Stimulated activated effector memory CD8-positive, alpha-beta T cell treated with anti-CD3 and anti-CD28 coated beads, Interleukin-12 subunit alpha, Interleukin-12 subunit beta, amount 100 ng/mL, for 72 hours (primary cell): Measurements from ENCODE around the gene ACTR1B.
"Not testable (repeated sequence)": the region's sequence is repeated elsewhere in the genome, so short reads cannot be mapped to it uniquely, and the experiment has no call there.

Experiments used
- ATAC-seq: fragments of 150-1000 bp; cut with Tn5 transposase; 2 replicates; pipeline ENCODE4 v1.10.0; 2021
- DNase-seq, 2 donors: peaks; one replicate each; pipeline ENCODE4 v3.0.0; 2021 to 2022; ENCODE audit warnings: low spot score in 2 of 2
- H3K27ac Mint-ChIP-seq: one replicate; pipeline ENCODE4 v1.8.0; 2022; ENCODE audit warnings: mild to moderate bottlenecking, mixed read lengths
- H3K36me3 Mint-ChIP-seq: one replicate; pipeline ENCODE4 v1.8.0; 2022; ENCODE audit warnings: mild to moderate bottlenecking, mixed read lengths
- H3K4me1 Mint-ChIP-seq: one replicate; pipeline ENCODE4 v1.8.0; 2022; ENCODE audit warnings: mixed read lengths
- H3K4me3 Mint-ChIP-seq: one replicate; pipeline ENCODE4 v1.8.0; 2022; ENCODE audit warnings: mild to moderate bottlenecking, mixed read lengths
- H3K9me3 Mint-ChIP-seq: one replicate; pipeline ENCODE4 v1.8.0; 2022; ENCODE audit warnings: mixed read lengths

The ACTR1B gene

DNA sequence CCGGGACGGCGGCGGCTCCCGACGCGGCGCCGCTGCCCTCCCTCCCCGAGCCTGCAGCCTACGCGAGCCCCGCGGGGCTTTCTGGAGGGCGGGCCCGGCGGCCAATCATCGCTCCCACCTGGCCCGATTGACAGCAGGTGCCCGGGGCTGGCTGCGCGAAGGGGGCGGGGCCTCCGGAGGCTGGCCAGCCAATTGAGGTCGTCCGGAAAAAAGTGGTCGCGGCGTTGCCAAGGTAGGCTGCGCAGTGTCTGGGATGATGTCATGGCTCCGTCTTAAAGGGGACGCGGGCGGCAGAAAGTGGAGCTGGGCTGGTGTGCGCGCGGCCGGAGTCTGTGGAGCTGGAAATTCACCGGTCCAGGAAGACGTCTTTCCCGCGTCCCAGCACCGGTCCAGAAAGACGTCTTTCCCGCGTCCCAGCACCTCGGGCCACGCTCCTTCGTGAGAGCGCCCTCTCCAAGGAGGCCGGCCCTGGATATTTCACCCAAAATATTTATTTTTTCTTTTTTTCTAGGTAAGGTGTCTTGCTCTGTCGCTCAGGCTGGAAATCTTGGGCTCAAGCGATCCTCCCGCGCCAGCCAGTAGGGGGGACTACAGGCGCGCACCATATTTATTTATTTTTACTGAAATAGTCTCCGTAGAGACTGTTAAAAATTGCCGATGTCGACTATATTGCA lies at the start of gene ACTR1B:
Gene ACTR1B, minus strand, starts transcription at position 83 of the 674 bp plus-strand sequence. CDS start 154 bp downstream, outside the sequence.
- Mint-ChIP-seq H3K9me3 (no peaks in the 10 kb centered on the region), H3K36me3 (peaks cover 58% of the 10 kb centered on the region), H3K4me1 (peaks cover 34% of the 10 kb centered on the region), H3K4me3 (peak within 1 kb of the TSS; percentile 92), H3K27ac (peak within 1 kb of the TSS; percentile 97)
- DNase-seq, result peak; percentile 91 to 98
- ATAC-seq, result peak; percentile 84

DNA sequence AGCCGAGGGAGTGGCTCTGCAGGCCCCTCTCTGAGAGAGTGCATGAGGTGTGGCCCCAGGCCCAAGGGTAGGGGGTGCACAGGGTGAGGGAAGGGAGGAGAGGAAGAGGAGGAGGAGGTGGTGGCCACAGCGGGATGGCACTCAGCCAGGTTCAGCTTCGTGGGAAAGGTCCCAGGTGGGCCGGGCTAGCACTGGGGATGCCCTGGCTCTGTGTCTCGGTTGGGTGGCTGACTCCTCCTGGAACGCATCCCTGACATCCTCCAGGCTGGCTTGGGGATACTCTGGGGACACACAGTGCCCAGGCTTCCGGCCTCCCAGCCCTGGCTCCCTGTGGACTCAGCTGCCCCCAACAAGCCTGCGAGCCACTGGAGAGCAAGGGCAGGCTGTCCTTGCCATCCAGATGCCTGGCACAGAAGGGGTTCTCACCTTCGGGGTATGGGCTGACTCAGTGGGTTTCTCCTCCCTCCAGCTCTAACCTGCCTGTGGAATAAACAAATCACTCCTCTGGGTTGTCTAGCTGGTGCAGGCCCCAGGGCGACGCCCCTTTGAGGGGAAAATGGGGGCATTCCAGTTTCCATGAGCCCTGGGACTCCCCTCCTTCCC lies 49.0 kb upstream of the ACTR1B start:
- H3K4me3 Mint-ChIP-seq, result peak overlapping the region; percentile 93
- H3K36me3 Mint-ChIP-seq, result peaks cover 46% of the 10 kb centered on the region
- peaks cover 81% of the 10 kb centered on the region for H3K4me1 Mint-ChIP-seq
- peak overlapping the region; percentile 99 for H3K27ac Mint-ChIP-seq
- peak; percentile 26 to 63 for DNase-seq
- peak; percentile 47 for ATAC-seq
- no peaks in the 10 kb centered on the region for H3K9me3 Mint-ChIP-seq

DNA sequence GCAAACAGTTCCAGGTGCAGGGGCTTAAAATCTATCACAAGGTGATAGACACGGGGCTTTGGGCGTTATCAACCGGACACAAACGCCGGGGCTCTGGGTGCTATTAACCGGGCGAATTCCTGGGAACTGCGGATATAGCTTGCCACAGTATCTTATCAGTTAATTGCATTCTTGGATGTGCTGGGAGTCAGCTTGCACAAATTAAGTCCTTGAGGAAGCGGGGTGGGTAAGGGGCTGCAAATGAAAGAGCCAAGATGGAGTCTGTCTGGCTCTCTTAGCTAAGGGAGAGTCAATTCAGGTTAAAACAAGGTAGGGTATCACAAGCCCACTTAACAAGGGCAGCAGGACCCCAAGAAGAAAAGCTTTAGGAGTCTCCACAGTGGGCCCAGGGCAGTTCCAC lies 48.3 kb upstream of the ACTR1B start:
- H3K4me1 Mint-ChIP-seq, result peaks cover 75% of the 10 kb centered on the region
- H3K36me3 Mint-ChIP-seq, result peaks cover 40% of the 10 kb centered on the region
- DNase-seq, H3K9me3 Mint-ChIP-seq, ATAC-seq: not testable (repeated sequence)
- peak overlapping the region; percentile 93 for H3K4me3 Mint-ChIP-seq
- peak overlapping the region; percentile 99 for H3K27ac Mint-ChIP-seq

DNA sequence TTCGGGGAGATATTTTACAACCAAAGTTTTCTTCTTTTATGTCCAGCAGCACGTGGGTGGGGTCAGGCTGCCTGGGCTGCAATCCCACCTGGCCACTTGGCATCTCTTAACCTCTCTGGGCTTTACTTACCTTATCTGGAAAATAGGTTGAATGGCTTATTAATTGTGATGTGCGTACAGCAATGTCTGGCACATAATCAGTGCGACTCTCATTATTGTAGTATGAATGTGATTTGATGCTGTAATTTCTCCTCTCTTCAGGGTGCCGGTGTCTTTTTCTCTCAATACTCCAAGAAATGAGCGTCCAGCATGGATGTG lies 47.5 kb upstream of the ACTR1B start:
- peaks cover 66% of the 10 kb centered on the region for H3K4me1 Mint-ChIP-seq
- H3K4me3 Mint-ChIP-seq, result peak overlapping the region; percentile 93
- peaks cover 31% of the 10 kb centered on the region for H3K36me3 Mint-ChIP-seq
- DNase-seq, result no peak
- no peak for ATAC-seq
- peak overlapping the region; percentile 99 for H3K27ac Mint-ChIP-seq
- no peaks in the 10 kb centered on the region for H3K9me3 Mint-ChIP-seq

DNA sequence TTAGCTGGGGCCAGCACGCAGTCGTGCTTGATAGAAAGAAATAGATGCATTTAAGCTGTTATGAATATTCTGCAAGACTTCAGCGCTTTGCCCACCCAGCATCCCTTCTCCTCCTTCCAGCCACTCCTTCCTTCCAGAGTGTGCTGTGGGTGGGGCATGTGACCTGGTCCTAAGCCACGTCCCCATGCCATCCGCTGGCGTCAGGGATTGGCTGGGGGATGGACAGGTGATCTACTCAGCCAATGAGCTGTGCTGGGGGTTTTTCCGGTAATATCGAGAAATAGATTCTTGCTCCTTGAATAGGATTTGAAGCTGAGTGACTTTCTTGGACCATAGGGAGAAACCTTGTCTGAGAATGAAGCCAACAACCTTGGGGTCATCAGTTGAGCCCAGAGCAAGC lies 44.8 kb upstream of the ACTR1B start:
- H3K4me3 Mint-ChIP-seq, result no peak overlapping the region
- H3K4me1 Mint-ChIP-seq, result peaks cover 39% of the 10 kb centered on the region
- no peak overlapping the region for H3K27ac Mint-ChIP-seq
- no peaks in the 10 kb centered on the region for H3K9me3 Mint-ChIP-seq
- peaks cover 4% of the 10 kb centered on the region for H3K36me3 Mint-ChIP-seq
- ATAC-seq (no peak), DNase-seq (no peak)

DNA sequence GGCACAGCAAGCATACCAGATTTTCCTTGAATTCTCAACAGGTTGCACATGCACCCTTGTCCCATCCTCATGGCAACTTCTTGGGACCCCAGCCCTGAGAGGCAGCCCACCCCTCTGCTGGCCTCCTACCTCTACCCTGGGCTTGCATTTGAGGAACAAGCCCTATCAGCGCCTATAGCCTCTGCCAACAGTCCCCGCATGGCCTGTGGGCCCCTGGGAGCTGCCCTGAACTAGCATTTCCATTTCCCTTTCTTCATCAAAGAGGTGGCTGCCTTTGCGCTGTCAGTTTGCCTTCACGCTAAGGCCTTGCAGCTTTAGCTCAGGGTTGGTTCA lies 44.2 kb upstream of the ACTR1B start:
- no peak for DNase-seq
- no peak for ATAC-seq
- Mint-ChIP-seq H3K4me3 (no peak overlapping the region), H3K4me1 (peaks cover 33% of the 10 kb centered on the region), H3K36me3 (no peaks in the 10 kb centered on the region), H3K9me3 (no peaks in the 10 kb centered on the region), H3K27ac (no peak overlapping the region)

DNA sequence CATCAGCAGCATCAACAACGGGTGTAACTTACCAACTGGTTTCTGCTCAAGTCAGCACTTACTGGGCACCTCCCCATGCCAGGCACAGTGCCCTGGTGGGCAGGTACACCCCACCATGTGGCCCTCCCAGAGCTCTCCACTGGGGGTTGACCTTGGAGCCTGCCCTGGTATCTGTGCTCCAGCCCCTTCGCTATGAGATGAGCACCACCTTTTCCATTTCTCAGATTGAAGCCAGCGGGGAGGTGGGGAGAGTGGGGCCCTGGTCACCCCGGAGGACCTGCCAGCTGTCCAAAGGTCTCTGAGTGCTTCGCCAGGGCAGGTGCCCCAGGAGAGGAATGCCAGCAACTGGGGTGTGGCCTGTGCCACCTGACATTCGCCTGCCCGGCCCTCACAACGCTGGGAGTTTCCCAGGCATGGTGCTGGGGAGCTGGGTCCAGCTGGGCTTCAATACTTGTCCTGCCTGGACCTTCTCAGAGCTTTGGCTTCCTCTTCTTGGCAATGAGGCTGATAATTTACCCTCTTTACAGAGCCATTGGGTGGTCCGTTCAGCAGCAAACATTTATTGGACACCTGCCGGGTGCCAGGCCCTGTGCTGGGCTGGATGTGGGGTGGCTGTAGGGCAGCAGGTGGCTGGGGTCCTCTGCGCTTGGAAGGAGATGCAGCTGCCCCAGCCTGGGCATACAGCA lies 43.7 kb upstream of the ACTR1B start:
- Mint-ChIP-seq H3K4me1 (peaks cover 28% of the 10 kb centered on the region), H3K4me3 (no peak overlapping the region), H3K27ac (no peak overlapping the region), H3K9me3 (no peaks in the 10 kb centered on the region), H3K36me3 (no peaks in the 10 kb centered on the region)
- DNase-seq, result no peak
- no peak for ATAC-seq

DNA sequence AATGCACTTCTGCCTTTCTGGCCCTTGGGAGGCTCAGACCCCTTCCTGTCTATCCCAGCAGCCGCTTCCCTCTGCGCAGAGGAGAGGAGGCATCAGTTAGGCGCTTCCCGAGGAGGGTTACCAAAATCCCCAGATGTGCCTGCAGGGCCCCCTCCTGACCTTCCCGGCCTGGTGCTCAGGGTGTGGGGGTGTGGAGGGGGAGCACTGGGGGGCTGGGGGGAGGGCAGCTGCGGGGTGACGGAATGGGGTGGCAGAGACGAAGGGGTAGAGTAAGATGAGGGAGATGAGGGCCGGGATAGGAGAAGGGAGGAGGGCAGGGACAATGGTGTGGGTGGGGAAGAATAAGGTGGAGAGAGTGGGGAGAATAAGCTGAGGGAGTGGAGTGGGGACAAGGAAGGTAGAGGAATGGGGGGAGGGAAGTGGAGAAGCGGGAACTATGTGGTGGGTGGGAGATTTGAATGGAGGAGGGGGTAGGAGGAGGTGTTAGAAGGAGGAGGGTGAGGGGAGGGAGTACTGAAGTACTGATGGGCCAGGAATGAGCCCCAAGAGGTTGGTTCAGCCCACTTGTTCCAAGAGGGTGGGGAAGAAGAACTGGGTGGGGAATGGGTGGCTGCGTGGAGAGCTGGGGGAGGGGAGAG lies 43.0 kb upstream of the ACTR1B start:
- Mint-ChIP-seq H3K36me3 (no peaks in the 10 kb centered on the region), H3K27ac (no peak overlapping the region), H3K4me3 (no peak overlapping the region), H3K4me1 (peaks cover 21% of the 10 kb centered on the region), H3K9me3 (no peaks in the 10 kb centered on the region)
- DNase-seq, result no peak
- no peak for ATAC-seq

DNA sequence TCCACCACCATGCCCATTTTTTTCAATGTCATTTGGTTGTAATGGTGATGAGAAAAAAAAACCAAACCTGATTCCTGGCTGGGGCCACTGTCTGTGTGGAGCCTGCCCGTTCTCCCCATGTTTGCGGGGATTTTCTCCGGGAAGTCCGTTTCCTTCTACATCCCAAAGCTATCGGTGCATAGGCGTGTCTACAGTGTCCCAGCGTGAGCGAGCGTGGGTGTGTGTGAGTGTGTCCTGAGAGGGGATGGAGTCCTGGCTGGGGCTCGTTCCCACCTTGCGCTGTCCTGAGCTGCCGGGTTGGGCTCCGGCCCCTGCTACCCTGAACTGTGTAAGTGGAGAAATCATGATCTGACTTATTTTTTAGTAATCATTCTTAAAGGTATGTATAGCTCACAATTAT lies 42.3 kb upstream of the ACTR1B start:
- DNase-seq, result no peak
- H3K4me1 Mint-ChIP-seq, result peaks cover 14% of the 10 kb centered on the region
- no peaks in the 10 kb centered on the region for H3K9me3 Mint-ChIP-seq
- no peak for ATAC-seq
- no peak overlapping the region for H3K4me3 Mint-ChIP-seq
- no peak overlapping the region for H3K27ac Mint-ChIP-seq
- no peaks in the 10 kb centered on the region for H3K36me3 Mint-ChIP-seq

DNA sequence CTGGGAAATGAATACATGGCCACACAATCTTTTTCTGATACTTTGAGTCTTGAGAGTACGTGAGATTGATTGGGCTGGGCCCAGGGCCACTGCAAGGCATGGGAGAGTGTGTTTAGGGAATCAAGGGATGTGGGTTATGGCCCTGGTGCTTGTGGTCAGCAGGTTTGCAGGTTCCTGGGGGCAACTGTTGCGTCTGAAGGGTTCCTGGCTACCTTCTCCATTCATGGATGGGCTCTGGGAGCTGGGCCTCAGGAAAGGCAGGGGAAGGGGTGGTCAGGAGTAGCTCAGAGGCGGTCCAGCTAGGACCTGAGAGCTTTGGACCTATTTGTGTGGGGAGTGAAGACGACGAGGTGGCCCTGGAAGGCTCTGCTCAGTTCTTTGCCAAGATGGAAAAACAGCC lies 41.1 kb upstream of the ACTR1B start:
- H3K4me1 Mint-ChIP-seq, result peaks cover 11% of the 10 kb centered on the region
- ATAC-seq (no peak), DNase-seq (no peak)
- H3K27ac Mint-ChIP-seq, result no peak overlapping the region
- no peaks in the 10 kb centered on the region for H3K9me3 Mint-ChIP-seq
- no peak overlapping the region for H3K4me3 Mint-ChIP-seq
- no peaks in the 10 kb centered on the region for H3K36me3 Mint-ChIP-seq

DNA sequence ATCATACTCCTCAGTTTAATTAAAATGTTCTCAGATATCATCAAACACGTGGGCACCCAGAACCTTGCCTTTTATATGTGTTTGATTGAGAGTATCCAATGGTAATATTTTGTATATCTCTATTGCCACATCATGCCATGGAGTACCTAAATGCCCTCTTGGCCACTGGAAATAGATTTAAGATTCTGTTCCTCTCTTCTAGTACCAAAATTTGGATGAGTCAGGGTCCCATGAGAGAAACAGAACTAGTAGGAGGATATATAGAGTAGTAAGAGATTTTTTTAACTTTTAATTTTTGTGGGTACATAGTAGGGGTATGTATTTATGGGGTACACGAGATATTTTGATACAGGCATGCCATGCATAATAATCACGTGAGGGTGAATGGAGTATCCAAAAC lies 39.9 kb upstream of the ACTR1B start:
- H3K36me3 Mint-ChIP-seq, result no peaks in the 10 kb centered on the region
- no peak overlapping the region for H3K4me3 Mint-ChIP-seq
- no peaks in the 10 kb centered on the region for H3K9me3 Mint-ChIP-seq
- H3K4me1 Mint-ChIP-seq, result peaks cover 9% of the 10 kb centered on the region
- DNase-seq (no peak), ATAC-seq (no peak)
- H3K27ac Mint-ChIP-seq, result no peak overlapping the region

DNA sequence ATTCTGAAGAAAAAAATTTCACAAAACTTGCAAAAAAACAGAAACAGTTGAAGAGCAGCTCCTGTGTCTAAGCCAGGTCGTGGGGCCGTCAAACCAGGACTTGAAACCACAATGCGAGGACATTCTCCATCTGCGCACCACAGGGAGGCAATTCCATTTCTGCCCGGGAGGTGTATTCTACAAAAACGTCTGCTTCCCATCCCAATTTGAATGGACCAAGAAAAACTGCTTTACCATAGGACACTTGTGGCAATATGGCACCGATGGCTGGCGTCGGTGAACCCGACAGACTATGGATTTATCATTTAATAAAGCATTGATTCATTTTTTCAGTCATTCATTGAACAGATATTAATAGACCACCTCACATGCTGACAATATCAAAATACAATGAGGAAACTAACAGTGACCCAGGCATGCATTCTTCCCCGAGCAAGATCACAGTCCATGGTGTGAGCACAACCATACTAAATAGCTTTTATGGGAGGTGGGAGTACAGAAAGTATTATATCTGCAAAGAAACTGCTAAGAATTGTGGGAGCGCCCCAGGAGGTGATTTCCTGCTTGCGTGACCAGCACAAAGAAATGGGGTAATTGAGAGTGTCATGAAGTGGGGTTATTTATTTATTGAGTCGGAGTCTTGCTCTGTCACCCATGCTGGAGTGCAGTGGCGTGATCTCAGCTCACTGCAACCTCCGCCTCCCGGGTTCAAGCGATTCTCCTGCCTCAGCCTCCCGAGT lies 39.1 kb upstream of the ACTR1B start:
- no peak overlapping the region for H3K27ac Mint-ChIP-seq
- no peaks in the 10 kb centered on the region for H3K36me3 Mint-ChIP-seq
- ATAC-seq (no peak), DNase-seq (no peak)
- H3K4me1 Mint-ChIP-seq, result peaks cover 9% of the 10 kb centered on the region
- H3K9me3 Mint-ChIP-seq, result no peaks in the 10 kb centered on the region
- no peak overlapping the region for H3K4me3 Mint-ChIP-seq

DNA sequence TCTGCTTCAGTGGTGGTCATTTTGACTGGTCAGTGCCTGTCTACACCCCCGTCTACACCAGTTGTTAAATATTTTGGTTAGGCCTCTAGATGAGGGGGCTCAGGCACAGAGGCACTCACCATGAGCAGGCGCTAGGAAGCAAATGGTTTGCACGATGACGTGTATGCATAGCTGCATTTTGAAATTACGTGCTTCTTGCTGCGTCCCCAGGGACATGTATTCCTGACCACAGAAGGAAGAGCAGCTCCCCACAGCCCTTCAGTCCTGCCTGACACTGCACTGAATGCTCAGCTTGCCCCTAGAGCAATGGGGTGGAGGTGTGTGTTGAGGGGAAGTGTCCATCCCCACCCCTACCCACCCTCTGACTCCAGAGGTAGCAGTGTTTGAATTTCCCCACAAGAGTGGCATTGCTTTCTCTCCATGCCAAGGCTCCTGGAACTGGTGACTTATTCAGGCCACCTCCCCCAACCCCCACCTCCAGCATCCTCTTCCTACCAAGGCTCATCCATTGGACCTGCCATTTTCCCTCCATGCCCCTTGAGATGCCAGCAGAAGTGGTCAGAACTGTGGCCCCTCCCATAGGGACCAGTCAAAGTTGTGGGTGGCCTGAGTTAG lies 38.1 kb upstream of the ACTR1B start:
- ATAC-seq (no peak), DNase-seq (no peak)
- Mint-ChIP-seq H3K4me3 (no peak overlapping the region), H3K36me3 (no peaks in the 10 kb centered on the region), H3K27ac (no peak overlapping the region), H3K4me1 (peaks cover 13% of the 10 kb centered on the region), H3K9me3 (no peaks in the 10 kb centered on the region)

DNA sequence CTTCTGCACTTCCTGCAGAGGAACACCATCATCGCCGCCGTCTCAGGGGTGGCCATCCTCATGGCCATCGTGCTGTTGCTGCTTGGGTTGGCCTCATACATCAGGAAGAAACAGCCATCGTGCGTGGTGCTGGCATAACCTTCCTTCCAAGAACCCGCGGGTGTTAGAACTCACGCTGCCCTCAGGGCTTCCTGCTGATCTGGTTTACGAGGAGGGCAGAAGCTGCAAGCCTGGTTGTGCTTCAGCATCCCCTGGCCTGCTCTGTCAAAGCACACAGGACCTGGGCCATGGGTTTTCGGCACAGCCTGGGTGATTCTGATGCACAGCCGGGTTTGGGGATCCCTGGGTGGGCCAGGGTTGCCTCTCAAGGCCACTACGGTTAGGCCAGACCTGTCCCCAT lies 37.3 kb upstream of the ACTR1B start:
- no peak for ATAC-seq
- DNase-seq, result no peak
- H3K9me3 Mint-ChIP-seq, result no peaks in the 10 kb centered on the region

More for the DNA sequence above, 37.3 kb upstream of the ACTR1B start:
- Mint-ChIP-seq H3K4me3 (no peak overlapping the region), H3K36me3 (no peaks in the 10 kb centered on the region), H3K27ac (no peak overlapping the region), H3K4me1 (peaks cover 14% of the 10 kb centered on the region)
